ENCODE results near the gene SNX32.
A peak's percentile ranks its signal among the peaks of the same experiment; 100 is the strongest.
"Not testable (repeated sequence)": the region's sequence is repeated elsewhere in the genome, so short reads cannot be mapped to it uniquely, and the experiment has no call there.

SNX32 gene

DNA sequence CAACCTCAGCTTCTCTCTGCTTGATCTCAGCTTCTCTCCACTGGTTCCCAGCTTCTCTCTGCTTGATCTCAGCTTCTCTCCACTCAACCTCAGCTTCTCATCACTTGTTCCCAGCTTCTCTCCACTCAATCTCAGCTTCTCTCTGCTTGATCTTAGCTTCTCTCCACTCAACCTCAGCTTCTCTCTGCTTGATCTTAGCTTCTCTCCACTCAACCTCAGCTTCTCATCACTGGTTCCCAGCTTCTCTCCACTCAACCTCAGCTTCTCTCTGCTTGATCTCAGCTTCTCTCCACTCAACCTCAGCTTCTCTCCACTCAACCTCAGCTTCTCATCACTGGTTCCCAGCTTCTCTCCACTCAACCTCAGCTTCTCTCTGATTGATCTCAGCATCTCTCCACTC lies 1.5 kb upstream of the SNX32 start:
- not testable (repeated sequence) for DNase-seq

DNA sequence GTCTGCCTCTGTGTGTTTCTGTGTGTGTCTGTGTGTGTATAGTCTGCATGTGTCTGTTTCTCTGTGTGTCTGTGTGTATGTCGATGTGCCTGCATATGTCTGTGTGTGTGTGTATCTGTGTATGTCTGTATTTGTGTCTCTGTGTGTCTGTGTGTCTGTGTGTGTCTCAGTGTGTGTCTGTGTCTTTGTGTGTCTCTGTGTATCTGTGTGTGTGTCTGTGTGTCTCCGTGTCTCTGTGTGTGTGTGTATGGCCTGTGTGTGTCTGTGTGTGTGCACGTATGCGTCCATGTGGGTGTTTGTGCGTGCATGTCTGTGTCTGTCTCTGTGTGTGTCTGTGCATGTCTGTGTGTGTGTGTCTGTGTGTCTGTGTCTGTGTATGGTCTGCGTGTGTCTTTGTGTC lies 439 bp downstream of the SNX32 start:
- DNase-seq, result no peak

DNA sequence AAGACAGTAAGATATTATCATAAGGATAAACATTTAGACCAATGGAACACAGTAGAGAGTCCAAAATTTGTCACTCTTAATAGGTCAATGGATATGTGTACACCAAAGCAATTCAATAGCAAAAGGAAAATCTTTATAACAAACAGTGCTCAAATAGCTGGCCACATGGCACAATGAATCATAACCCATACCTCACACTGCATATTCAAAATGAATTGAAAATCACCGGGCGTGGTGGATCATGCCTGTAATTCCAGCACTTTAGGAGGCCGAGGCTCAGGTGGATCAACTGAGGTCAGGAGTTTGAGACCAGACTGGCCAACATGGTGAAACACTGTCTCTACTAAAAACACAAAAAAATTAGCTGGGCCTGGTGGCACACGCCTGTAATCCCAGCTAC lies 8.4 kb downstream of the SNX32 start:
- DNase-seq, result no peak

DNA sequence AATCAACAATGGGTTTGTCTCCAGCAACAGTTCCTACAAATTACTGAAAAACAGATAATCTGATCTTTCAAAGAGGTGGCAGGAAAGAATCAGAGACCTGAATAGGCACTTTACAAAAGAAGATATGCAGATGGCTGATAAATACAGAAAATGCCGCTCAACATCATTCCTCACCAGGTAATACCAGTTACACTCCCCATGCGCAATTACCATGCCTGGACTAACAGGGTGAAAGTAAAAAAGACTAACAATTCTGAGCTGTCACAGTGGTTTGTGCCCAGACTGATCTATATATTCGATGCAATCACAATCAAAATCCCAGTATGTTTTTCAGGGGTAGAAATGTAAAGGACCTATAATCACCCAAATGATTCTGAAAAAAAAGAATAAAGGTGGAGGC lies 10.0 kb downstream of the SNX32 start:
- no peak for DNase-seq

DNA sequence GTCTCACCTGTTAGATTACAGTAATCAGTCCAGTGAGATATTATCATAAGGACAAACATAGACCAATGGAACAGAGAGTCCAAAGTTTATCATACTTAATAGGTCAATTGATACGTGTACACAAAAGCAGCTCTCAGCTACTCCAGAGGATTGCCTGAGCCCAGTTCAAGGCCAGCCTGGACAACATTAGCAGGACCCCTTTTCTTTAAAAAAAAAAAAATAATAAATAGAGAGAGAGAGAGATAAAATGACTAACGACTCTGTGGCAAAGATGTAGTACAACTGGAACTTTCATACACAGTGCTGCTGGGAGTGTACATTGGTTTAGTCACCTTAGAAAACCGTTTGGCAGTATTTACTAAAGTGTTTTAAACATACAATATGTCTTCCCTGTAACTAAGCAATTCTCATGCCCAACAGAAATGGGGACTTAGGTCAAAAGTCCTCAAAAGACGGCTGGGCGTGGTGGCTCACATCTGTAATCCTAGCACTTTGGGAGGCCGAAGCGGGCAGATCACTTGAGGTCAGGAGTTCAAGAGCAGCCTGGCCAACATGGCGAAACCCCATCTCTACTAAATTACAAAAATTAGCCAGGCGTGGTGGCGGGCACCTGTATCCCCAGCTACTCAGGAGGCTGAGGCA lies 10.6 kb downstream of the SNX32 start:
- DNase-seq, result no peak

DNA sequence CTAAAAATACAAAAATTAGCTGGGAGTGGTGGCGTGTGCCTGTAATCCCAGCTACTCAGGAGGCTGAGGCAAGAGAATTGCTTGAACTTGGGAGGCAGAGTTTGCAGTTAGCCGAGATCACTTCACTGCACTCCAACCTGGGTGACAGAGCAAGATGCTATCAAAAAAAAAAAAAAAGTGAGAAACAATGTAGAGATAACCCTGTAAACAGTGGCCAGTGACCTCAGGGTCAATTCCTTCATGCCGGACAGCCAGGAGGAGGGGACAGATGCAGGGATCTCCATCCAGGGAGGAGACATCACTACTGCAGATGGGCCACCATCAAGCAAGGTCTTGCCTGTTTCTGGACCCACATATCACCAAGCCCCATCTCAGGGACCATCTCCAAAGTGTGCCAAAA lies 14.0 kb downstream of the SNX32 start:
- no peak for DNase-seq

DNA sequence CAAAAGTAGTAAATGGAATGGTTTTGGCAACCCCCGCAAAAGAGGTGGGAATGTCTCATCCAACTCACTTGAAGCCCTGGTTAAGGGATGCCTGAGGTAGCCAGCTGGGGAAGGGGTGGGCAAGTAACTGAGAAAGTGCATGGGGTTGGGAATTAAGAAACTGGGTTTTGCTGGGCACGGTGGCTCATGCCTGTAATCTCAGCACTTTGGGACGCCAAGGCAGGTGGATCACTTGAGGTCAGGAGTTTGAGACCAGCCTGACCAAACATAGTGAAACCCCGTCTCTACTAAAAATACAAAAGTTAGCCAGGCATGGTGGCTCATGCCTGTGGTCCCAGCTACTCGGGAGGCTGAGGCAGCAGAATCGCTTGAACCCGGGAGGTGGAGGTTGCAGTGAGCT lies 14.9 kb downstream of the SNX32 start:
- not testable (repeated sequence) for DNase-seq

DNA sequence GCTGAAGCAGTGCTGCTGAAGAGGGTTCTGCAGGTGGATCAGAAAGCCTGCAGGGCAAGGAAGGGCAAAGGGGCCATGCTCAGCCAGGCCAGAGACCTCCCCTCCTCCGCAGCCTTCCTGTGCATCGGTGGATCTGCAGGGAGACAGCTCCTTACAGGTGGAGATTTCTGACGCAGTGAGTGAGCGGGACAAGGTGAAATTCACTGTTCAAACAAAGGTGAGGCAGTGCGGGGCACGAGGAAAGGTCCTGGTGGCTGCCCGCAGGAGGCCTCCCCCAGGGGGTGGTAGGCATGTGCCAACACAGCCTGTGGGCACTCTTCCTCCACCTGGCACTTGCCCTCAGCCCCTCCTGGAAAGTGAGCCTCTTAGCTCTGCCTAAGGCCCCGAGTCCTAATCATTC lies 15.6 kb downstream of the SNX32 start:
- DNase-seq, result no peak

DNA sequence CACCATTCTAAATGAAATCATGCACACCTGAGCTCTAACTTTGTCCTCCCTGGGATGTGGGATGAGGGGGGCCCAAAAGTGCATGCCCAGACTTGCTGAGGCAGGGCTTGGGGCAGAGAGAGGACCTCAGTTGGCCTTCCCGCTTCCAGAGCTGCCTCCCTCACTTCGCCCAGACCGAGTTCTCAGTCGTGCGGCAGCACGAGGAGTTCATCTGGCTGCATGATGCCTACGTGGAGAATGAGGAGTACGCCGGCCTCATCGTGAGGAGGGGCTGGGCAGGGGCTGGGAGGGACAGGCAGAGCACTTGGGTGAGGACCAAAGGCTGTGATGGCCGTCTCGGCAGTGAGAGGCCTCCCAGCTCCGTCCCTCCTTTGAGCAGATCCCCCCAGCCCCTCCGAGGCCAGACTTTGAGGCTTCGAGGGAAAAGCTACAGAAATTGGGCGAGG lies 16.0 kb downstream of the SNX32 start:
- DNase-seq, result no peak

DNA sequence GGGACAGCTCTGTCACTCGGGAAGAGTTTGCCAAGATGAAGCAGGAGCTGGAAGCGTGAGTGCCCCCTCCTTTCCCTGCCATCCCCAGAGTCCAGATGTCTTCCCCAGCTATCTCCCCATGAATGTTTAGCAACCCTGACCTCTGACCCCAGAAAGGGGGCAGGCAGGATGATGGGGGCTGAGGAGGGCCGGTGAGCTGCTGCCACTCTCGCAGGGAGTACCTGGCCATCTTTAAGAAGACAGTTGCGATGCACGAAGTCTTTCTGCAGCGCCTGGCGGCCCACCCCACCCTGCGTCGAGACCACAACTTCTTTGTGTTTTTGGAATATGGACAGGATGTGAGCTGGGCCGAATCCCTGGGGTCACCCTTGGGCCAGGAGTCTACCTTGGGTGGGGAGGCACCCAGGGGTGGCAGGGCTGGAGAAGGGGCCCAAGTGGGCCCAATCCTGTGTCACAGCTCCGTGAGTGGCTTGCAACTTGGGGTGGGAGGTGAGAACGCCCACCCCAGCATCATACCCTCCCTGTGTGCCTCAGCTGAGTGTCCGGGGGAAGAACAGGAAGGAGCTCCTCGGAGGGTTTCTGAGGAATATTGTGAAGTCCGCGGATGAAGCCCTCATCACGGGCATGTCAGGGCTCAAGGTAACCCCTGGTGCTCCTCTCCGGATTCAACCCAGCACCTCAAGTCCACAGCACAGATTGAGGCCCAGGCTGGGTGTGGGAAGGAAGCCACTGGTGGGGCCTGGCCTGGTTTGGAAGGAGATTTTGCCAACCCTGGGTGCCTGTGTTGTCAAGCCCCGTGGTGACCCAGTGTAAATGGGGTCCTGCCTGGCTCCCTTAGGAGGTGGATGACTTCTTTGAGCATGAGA lies 16.7 kb downstream of the SNX32 start:
- no peak for DNase-seq

DNA sequence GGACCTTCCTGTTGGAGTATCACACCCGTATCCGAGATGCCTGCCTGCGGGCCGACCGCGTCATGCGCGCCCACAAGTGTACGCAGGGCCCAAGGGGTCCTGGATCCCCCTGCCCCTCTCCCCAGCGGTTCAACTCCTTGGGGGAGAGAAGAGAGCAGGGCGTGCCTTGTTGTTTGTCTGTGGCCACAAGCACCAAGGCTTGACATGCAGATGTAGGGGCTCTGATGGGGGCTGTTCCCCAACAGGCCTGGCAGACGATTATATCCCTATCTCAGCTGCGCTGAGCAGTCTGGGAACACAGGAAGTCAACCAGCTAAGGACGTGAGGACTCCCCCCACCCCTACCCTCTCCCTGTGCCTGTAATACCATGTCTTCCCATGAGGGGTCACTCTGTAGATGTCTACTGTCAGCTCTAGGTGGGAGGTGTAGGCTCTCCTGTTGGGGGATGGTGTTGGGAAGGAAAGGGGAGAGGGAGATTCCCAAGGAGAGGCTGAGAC lies 17.4 kb downstream of the SNX32 start:
- no peak for DNase-seq

DNA sequence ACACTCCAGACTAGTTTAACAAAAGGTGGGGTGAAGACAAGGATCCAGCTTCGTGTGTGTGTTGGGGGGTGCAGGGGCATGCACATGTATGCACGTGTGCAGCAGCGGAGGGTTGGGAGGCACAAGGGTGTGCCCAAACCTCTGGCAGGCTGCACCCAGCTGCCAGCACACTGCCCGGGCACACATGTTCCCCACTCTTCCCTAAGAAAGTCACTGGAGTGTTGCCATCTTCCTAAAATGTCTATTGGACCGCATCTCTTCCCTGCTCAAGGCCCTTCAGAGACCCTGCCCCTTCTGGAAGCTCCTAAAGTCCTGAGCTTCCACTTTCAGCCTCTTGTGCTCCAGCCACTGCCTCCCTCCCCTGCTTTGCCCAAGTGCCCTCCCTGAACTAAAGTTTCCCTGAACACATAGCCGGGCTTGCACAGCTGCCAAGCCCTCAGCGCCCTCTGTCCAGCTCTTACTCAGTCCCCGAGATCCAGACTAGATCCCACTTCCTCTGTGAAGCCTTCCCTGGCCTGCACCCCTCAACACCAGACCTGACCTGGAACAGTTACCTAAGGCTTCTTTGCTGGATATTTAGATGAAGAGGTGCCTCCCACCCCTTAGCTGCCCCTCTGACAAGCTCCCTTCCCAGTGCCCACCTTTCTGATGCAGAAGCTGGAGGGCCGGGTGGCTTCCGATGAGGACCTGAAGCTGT lies 18.2 kb downstream of the SNX32 start:
- no peak for DNase-seq

DNA sequence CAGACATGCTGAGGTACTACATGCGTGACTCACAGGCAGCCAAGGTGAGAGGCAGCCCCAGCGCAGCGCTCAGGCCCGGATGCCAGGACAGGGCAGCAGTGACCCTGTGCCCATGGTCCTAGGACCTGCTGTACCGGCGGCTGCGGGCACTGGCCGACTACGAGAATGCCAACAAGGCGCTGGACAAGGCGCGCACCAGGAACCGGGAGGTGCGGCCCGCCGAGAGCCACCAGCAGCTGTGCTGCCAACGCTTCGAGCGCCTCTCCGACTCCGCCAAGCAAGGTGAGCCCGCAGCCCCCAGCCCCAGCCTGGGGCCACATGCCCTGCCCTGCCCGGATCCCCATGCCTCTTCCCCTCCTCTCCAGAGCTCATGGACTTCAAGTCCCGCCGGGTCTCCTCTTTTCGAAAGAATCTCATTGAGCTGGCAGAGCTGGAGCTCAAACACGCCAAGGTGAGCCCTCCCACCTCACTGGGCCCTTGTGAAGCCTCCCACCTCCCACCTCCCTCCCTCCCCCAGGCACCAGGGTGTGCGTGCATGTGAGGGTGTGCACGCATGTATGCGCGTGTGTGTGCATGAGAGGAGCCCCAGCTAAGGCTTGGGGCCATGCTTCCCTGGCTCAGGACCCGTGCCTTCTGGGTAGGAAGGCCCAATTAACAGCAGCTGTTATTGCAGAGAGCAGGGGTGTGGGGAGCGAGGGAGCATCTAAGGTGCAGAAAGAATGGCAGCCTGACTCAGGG lies 18.9 kb downstream of the SNX32 start:
- no peak for DNase-seq

DNA sequence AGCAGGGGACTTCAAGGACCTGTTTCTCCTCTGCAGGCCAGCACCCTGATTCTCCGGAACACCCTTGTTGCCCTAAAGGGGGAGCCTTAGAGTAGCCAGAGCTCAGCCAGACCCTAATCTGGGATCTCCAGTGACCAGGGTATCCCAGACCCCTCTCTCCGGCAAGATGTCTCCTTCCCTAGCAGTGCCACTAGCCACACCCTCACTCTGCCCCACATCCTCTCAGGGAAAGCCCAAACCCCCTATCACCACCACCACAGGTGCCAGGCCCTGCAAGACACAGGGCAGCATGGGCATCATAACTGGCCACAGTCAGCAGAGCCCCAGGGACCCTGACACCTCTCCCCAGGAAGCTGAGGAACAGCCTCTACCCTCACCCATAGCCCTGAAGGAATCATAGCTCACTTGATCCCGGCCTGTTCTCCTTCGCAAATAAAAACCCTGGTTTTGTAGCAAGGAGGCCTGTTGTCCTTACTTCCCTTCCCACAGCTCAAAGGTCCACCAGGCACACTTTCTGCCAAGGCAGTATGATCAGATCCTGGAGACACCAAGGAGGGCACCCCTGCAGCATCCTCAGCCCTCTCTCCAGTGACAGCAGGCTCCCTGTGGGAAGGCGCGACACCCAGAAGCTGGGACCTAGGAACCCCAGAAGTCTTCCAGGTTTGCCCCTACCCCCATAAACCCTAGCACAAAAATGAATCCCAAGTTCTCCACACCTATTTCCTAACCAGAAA lies 19.6 kb downstream of the SNX32 start:
- no peak for DNase-seq

DNA sequence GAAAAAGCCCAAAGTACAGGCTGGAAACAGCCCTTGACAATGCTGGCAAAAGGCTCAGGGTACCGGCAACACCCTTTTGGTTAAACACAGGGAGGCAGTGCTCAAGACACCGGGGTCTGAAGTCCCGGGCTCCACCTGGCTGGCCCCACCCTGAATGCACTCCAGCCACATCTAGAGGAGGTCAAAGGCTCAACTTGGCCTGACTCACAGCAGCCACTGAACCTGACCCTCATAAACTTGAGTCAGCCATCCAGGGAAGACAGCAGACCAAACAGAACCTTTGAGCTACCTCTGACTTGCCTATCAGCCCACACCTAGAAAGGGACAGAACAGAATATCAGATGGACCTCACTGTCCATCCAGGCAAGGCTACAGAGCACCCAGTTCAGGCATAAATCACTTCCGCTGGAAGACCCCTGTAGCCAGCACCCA lies 20.4 kb downstream of the SNX32 start:
- no peak for DNase-seq

DNA sequence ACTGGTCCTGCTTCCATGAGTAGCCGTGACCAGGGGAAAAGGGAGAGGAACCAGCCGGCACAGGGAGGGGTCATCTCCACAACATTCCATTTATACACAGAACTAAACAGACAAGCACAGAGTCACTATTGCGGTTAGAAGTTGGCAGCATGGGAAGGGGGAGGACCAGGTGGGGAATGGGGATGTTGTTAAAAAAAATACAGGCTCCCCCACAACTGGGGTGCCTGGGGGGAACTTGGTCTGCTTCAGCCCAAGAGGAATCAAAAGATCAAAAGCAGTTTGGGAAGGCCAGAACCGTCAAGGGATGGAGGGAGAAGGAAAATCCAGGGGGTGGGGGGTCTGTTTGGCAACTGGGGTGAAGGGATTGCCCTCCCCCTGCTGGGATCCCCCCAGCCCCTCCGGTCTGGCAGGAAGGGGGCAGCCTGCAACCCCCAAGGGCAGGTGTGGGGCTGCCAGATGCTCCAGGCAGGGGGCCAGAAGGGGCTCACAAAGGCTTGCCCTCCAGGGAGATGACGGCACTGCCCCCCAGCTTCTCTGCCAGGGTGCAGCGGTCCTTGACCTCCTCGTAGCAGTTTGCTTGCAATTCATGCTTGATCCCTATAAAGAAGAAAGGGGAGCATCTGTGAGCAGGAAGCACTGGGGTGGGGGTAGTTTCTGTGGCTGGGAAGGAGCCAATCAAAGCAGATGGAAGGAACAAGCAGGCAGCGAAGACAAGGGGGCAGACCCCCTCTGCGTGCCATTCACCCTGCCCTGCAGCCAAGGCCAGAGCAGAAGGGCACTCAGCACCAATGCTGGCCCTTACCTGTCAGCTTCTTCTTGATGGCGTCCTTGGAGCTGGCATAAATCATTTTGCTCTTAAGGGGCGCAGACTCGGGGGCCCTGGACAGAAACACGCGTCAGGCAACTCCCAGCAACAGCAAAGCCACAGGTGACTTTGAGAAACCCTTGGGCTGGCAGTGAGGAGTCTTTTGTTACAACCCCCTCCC lies 21.4 kb downstream of the SNX32 start:
- no peak for DNase-seq

DNA sequence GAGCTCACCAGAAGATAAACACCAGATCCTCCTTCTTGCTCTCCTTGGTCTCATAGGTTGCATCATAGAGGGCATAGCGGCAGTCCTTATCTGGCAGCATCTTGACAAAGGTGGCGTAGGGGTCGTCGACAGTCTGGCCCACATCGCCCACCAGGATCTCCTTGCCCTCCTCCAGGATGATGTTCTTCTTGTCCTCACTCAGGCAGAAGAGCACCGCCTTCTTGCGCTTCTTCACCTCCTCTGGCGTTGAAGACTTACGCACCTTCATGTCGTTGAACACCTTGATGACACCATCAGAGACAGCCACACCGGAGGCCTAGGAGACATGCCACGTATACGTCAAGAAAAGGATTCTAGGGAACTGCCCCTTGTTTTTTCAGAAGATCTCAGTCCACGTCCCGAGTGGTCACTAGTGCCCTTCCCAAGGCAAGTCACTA lies 22.2 kb downstream of the SNX32 start:
- DNase-seq, result no peak

DNA sequence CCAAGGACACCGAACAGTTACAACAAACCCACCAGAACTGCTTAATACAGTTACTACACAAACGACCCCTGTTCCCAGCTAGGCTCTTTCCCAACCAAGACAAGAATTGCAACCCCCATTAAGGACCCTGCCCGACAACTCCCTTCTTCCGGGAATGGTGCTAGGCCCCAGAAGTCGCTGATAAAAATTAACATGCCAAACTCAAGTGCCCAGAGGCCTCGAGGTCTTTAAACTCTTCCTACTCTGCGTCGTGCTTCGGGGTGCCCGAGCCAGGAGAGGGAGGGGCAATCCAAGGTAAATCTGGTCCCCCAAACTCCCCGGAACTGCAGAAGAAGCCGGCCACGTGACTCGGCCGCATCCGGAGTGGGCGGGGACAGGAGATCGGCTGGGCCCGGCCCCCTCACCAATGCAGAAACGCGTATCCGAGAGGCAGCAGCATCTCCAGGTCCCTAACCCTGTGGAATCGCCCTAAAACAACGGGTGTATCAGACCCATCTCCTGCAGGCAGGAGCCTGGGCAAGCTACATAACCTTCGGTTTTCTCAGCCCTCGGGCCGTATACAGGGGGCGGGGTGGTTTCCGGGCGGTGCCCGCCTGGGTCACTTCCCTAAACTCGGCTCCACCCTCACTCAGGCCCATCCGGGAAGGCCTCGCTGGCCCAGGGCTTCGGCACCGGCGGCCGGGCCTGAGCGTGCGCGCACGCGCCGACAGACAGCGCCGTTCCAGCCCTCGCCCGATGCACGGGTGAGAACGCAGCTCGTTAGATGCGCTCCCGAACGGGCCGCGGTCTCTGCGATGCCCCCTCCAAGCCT lies 23.1 kb downstream of the SNX32 start:
- peak; percentile 68 for DNase-seq

DNA sequence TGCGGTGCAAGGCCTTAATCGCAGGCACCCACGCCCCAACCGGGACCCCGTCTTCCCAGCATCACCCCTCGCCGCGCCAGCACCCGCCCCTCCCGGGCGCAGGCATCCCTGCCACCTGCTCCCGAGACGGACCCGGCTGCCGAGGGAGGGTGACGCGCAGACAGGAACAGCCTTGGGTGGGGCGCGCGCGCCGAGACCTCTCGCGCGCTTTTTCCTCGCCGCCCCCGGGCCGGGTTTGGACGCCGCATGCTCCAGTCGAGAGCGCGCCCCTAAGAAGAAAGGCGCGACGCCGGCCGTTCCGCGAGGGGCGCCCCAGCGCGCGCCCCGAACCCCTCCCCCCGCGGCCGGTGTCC lies 23.7 kb downstream of the SNX32 start:
- DNase-seq, result no peak

All from NCI-H510A treated with DMSO at 0.1 percent for 48 hours (cell line).